COLO668 (cell line): Measurements from ENCODE around the gene NLRP11.
"Not testable (repeated sequence)": the region's sequence is repeated elsewhere in the genome, so short reads cannot be mapped to it uniquely, and the experiment has no call there.

Experiments used
- DNase-seq: peaks from one replicate; lab custom pipeline; 2025; ENCODE audit not compliant: unreplicated experiment; lab: John Stamatoyannopoulos, UW

NLRP11 gene

DNA sequence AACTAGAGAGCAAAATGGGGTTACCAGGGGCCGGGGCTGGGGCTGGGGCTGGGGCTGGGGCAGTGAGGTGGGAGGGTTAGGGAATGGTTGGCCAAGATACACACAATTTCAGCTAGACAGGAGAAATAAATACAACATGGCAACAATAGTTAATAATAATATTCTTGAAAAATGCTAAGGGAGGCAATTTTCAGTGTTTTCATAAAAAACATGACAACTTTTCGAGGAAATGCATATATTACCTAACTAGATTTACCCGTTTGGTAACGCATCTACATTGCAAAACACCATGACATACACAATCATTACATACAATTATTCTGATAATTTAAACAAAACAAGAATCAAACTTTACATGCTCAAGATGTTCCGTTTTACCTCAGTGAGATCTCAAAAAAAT is 50.7 kb downstream of the NLRP11 start:
- no peak for DNase-seq

DNA sequence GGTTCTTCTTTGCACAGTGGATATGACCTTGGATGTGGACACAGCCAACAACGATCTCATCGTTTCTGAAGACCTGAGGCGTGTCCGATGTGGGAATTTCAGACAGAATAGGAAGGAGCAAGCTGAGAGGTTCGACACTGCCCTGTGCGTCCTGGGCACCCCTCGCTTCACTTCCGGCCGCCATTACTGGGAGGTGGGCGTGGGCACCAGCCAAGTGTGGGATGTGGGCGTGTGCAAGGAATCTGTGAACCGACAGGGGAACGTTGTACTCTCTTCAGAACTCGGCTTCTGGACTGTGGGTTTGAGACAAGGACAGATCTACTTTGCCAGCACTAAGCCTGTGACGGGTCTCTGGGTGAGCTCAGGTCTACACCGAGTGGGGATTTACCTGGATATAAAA is 53.5 kb downstream of the NLRP11 start:
- DNase-seq = no peak

DNA sequence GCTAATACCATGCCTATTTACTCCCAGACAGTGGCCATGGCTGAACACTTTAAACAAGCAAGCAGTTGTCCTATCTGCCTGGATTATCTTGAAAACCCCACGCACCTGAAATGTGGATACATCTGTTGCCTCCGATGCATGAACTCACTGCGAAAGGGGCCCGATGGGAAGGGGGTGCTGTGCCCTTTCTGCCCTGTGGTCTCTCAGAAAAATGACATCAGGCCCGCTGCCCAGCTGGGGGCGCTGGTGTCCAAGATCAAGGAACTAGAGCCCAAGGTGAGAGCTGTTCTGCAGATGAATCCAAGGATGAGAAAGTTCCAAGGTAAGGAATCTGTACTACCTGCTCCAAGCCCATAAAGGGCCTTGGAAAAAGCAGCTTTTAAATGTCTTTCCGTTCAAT is 54.3 kb downstream of the NLRP11 start:
- DNase-seq = peak; percentile 6

DNA sequence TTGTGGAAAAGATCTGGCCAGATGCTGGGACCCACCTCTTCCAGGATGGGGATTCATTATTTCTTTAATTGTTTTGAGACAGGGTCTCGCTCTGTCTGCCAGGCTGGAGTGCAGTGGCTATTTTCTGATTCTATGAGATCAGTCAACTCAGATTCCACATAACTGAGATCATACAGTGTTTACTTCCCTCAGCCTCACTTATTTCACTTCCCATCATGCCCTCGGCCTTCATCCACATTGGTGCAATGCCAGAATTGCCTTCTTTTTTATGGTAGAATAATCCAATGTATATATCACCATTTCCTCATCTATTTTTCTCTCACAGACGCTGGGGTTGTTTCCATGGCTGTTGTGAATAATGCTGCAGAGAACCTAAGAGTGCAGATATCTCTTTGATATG is 62.2 kb downstream of the NLRP11 start:
- DNase-seq = not testable (repeated sequence)

- not testable (repeated sequence) for DNase-seq
Observed at GRCh38 chr19:55768818-55769217, 63.0 kb downstream of the NLRP11 start, which contains the start of gene RFPL4AL1. RFPL4AL1 (plus strand) TSS chr19:55769118; CDS start chr19:55771805, 2,687 bp downstream.

DNA sequence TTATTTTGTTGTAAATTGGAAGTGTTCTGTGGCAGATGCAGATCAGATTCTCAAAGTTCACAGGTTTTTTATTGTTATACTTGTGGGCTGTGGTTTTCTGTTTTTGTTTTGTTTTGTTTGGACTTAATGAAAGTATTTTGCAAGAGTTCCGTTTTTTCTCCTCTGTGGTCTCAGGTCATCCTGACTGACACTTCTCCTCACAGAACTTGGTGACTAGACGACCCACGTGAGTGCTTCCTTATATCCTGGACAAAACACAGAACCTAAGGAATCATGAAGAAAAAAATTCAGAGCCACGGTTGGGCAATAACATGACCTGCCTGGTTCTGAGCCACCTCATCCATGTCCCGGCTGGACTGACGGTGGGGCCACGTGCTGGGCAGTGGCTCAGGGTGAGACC is 65.3 kb downstream of the NLRP11 start:
- no peak for DNase-seq

DNA sequence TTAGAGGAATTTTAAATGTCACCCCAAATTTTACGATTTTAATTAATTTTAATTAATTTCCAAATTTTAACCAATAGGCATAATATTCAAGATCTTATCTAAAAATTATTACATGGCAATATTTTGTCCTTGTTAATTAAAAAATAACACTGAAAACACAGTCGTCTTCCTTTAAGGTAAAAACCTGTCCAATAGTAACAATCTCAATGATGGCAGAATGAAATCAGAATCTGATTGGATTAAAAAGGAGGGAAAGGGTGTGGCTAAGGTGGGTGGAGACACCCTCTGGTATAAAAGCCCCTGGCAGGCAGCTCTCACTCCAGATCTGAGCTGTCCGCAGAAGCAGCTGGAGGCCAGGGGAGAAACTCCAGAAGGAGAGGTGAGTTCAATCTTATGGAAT is 73.0 kb downstream of the NLRP11 start, which contains the start of gene RFPL4A:
Gene RFPL4A (plus strand): TSS at position 301 of the 400 bp plus-strand sequence. CDS start 2,704 bp downstream, outside the sequence.
- not testable (repeated sequence) for DNase-seq

GRCh38 chr19:55756808-55757207 is 75.0 kb downstream of the NLRP11 start:
- DNase-seq = not testable (repeated sequence)

- DNase-seq = no peak
Observed at GRCh38 chr19:55753401-55753800, 78.4 kb downstream of the NLRP11 start.

DNA sequence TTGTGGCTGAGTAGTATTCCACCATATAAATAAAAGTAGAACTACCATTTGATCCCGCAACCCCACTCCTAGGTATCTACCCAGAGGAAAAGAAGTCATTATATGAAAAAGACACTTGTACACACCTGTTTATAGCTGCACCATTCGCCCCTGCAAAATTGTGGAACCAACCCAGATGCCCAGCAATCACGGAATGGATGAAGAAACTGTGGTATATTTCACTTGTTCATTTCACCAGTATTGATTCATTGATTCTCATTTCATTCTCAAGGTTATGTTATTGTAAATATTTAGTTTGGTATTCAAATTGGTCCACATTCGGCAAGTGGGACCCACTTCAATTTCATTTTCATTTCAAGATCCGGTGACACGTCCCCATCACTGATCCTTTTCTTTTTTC is 81.1 kb downstream of the NLRP11 start:
- DNase-seq = no peak

GRCh38 chr19:55738302-55738701 is 93.5 kb downstream of the NLRP11 start, which contains the start of gene NLRP9:
NLRP9 (minus strand) TSS chr19:55738402; CDS start chr19:55738374, 28 bp downstream.
- DNase-seq = no peak
